Natural killer cell (primary cell): ENCODE measurements around the gene CCDC85A. TPM values are rescaled to one million over a fixed set of nuclear protein-coding genes. Genes with fewer than 3 reads are reported as not detected.

ENCODE experiments used
- ATAC-seq, 3 donors: fragments of 150-1000 bp in 2 of 3; fragments of 200-7000 bp in 1 of 3; cut with Tn5 transposase; 1 replicate in 1 of 3; 2 replicates in 2 of 3; pipeline ENCODE4 v1.10.0; 2021; ENCODE audit warnings: mild to moderate bottlenecking in 2 of 3, moderate library complexity in 2 of 3
- DNase-seq, 2 donors: peaks; one replicate each; pipeline versions ENCODE4 v3.0.0 to v3.0.0-alpha.2; 2013 to 2021; ENCODE audit warnings: mixed read lengths in 1 of 2
- H3K27ac ChIP-seq: one replicate; pipeline ENCODE4 v1.5.1; 2013; ENCODE audit warnings: mild to moderate bottlenecking, low read length
- H3K27me3 ChIP-seq: one replicate; pipeline ENCODE4 v1.6.1; 2013; ENCODE audit warnings: low read length; ENCODE audit not compliant: control insufficient read depth, insufficient read depth
- H3K36me3 ChIP-seq: one replicate; pipeline ENCODE4 v1.6.1; 2013; ENCODE audit warnings: low read length; ENCODE audit not compliant: control insufficient read depth, insufficient read depth
- H3K4me1 ChIP-seq: one replicate; pipeline ENCODE4 v1.6.1; 2013; ENCODE audit warnings: low read length; ENCODE audit not compliant: control insufficient read depth, insufficient read depth
- H3K4me3 ChIP-seq: one replicate; pipeline ENCODE4 v1.5.1; 2013; ENCODE audit warnings: low read length
- H3K9me3 ChIP-seq: one replicate; pipeline ENCODE4 v1.6.1; 2013; ENCODE audit warnings: low read length; ENCODE audit not compliant: control insufficient read depth, insufficient read depth
- H3K27ac Mint-ChIP-seq, 2 donors: one replicate each; pipeline ENCODE4 v1.8.0; 2022; ENCODE audit warnings: mild to moderate bottlenecking in 2 of 2, mixed read lengths in 2 of 2, moderate library complexity in 1 of 2
- H3K27me3 Mint-ChIP-seq, 2 donors: one replicate each; pipeline ENCODE4 v1.8.0; 2022; ENCODE audit warnings: low read depth in 2 of 2, mixed read lengths in 2 of 2
- H3K36me3 Mint-ChIP-seq: one replicate; pipeline ENCODE4 v1.8.0; 2022; ENCODE audit warnings: mixed read lengths
- H3K4me1 Mint-ChIP-seq, 2 donors: one replicate each; pipeline ENCODE4 v1.8.0; 2022; ENCODE audit warnings: mixed read lengths in 2 of 2
- H3K4me3 Mint-ChIP-seq: one replicate; pipeline ENCODE4 v1.8.0; 2022; ENCODE audit warnings: mild to moderate bottlenecking, moderate library complexity, mixed read lengths
- H3K9me3 Mint-ChIP-seq, 2 donors: one replicate each; pipeline ENCODE4 v1.8.0; 2022; ENCODE audit warnings: mixed read lengths in 2 of 2
- WGBS: methylation state at CpG from one replicate; pipeline ENCODE4 v1.1.7; 2013; ENCODE audit warnings: missing lambda C conversion rate; ENCODE audit not compliant: insufficient coverage; 5-methylcytosine and 5-hydroxymethylcytosine counted together
- intact Hi-C: fragments of 100-400 bp; cut with micrococcal nuclease; formaldehyde crosslinking; loops from one replicate; pipeline ENCODE4 v1.14.2; 2022
- total RNA-seq, 4 donors: library from RNA; stranded (reverse); fragments of 120-200 nt in 1 of 4; gene quantifications; one replicate each; pipeline versions ENCODE4 v1.2.3 to v1.2.4, GENCODE V29; 2013 to 2022
- TF ChIP-seq, protein P1 (sequence below): fragments of 200-600 bp; IDR thresholded peaks from one replicate; pipeline ENCODE4 v1.8.0; 2022; ENCODE audit warnings: antibody characterized with exemption

Gene CCDC85A
- total RNA-seq, 3 donors from 2014 or later (not counting 1 experiment from before 2014, with no cell fraction given): not detected

DNA sequence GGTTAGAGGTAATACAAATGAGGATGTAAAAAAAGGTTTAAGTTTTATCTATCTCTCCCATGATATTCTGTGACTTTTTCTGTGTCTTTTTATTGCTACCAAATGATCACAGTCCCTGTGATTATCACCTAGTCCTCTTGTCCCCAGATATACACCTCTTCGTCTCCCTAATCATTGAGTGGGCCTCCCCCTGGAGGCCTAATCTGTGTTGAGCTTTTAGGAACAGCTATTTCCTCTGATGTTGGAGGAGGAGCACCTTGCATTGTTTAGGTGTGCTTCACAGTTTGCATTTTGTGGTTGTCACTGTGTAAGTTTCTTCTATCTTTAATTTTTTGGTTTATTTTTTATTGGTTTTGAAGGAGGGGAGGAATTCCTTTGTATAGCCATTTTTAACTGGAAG, 33.3 kb downstream of the CCDC85A start:
- Mint-ChIP-seq H3K27ac (no peak overlapping the region), H3K4me3 (no peak overlapping the region), H3K4me1 (no peaks in the 10 kb centered on the region), H3K36me3 (no peaks in the 10 kb centered on the region), H3K9me3 (peaks cover 5 to 8% of the 10 kb centered on the region in 2 donors), H3K27me3 (no peaks in the 10 kb centered on the region)
- no peaks in the 10 kb centered on the region for H3K9me3 ChIP-seq
- intact Hi-C loops: no loop called here
- no peaks in the 10 kb centered on the region for H3K4me1 ChIP-seq
- no peaks in the 10 kb centered on the region for H3K27me3 ChIP-seq
- H3K36me3 ChIP-seq: no peaks in the 10 kb centered on the region
- no peak for ATAC-seq
- H3K4me3 ChIP-seq: no peak overlapping the region
- H3K27ac ChIP-seq: no peak overlapping the region
- 100% methylated on average over 1 of the region's 1 CpG for WGBS
- no peak for DNase-seq
- TF ChIP-seq, protein P1, sequence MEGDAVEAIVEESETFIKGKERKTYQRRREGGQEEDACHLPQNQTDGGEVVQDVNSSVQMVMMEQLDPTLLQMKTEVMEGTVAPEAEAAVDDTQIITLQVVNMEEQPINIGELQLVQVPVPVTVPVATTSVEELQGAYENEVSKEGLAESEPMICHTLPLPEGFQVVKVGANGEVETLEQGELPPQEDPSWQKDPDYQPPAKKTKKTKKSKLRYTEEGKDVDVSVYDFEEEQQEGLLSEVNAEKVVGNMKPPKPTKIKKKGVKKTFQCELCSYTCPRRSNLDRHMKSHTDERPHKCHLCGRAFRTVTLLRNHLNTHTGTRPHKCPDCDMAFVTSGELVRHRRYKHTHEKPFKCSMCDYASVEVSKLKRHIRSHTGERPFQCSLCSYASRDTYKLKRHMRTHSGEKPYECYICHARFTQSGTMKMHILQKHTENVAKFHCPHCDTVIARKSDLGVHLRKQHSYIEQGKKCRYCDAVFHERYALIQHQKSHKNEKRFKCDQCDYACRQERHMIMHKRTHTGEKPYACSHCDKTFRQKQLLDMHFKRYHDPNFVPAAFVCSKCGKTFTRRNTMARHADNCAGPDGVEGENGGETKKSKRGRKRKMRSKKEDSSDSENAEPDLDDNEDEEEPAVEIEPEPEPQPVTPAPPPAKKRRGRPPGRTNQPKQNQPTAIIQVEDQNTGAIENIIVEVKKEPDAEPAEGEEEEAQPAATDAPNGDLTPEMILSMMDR: no peak

DNA sequence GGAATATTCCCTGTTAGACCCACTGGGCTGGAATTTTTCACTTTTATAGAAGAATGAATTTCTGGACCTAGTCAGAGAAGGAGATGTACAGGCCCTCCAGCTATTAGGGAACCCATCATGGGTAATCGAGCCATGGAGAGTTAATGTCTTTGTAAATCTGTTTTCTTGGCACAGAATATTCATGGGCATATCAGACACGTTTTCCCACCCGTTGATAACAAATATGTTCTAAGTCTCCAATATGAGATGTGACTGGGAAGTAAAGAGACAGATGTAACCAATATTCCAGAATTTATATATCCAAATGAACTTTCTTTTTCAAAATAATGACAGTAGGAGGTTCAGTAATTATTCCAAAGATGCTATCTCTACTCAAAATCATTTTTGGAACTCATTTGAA, 38.7 kb downstream of the CCDC85A start:
- Histone ChIP-seq H3K4me1 (no peaks in the 10 kb centered on the region), H3K9me3 (no peaks in the 10 kb centered on the region), H3K4me3 (no peak overlapping the region), H3K36me3 (no peaks in the 10 kb centered on the region), H3K27me3 (no peaks in the 10 kb centered on the region), H3K27ac (no peak overlapping the region)
- intact Hi-C loops: no loop called here
- Mint-ChIP-seq H3K36me3 (no peaks in the 10 kb centered on the region), H3K27ac (no peak overlapping the region), H3K27me3 (no peaks in the 10 kb centered on the region), H3K4me1 (no peaks in the 10 kb centered on the region), H3K9me3 (peaks cover 5 to 7% of the 10 kb centered on the region in 2 donors), H3K4me3 (no peak overlapping the region)
- WGBS: 78% methylated on average over 3 of the region's 3 CpGs
- TF ChIP-seq, protein P1: no peak
- DNase-seq (no peak), ATAC-seq (no peak)

GRCh38 chr2:56224316-56224715, 40.5 kb downstream of the CCDC85A start:
- no peaks in the 10 kb centered on the region for H3K27me3 Mint-ChIP-seq
- H3K36me3 Mint-ChIP-seq: no peaks in the 10 kb centered on the region
- no peak overlapping the region for H3K27ac Mint-ChIP-seq
- Histone ChIP-seq H3K36me3 (no peaks in the 10 kb centered on the region), H3K27me3 (no peaks in the 10 kb centered on the region), H3K4me3 (no peak overlapping the region), H3K9me3 (no peaks in the 10 kb centered on the region), H3K27ac (no peak overlapping the region), H3K4me1 (no peaks in the 10 kb centered on the region)
- TF ChIP-seq, protein P1: no peak
- intact Hi-C loops: no loop called here
- H3K4me3 Mint-ChIP-seq: no peak overlapping the region
- no CpG with 5 or more reads among the region's 1 CpG for WGBS
- DNase-seq (no peak), ATAC-seq (no peak)
- peaks cover 5 to 7% of the 10 kb centered on the region in 2 donors for H3K9me3 Mint-ChIP-seq
- H3K4me1 Mint-ChIP-seq: no peaks in the 10 kb centered on the region

DNA sequence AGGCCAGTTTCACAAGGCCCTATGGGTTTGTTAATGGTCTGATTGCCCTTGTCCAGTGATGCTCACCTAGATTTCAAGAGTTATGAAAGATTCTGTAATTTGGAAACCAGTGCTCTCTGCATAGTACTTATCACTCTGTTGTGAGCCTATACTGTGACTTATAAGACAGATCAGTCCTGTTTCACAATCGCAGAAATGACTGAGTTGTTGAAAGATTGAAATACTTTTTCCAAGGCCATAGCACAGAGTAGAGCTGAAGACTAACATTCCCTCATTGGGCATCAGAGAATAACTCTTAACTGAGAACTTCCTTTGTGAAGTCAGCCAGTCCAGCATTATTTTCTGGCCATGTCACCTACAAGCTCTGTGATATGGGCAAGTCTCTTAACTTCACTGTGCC, 44.0 kb downstream of the CCDC85A start:
- Mint-ChIP-seq H3K4me3 (no peak overlapping the region), H3K27me3 (no peaks in the 10 kb centered on the region), H3K9me3 (peaks cover 12 to 15% of the 10 kb centered on the region in 2 donors), H3K36me3 (peaks cover 6% of the 10 kb centered on the region), H3K27ac (no peak overlapping the region), H3K4me1 (no peaks in the 10 kb centered on the region)
- H3K36me3 ChIP-seq: no peaks in the 10 kb centered on the region
- H3K27me3 ChIP-seq: no peaks in the 10 kb centered on the region
- H3K4me1 ChIP-seq: no peaks in the 10 kb centered on the region
- 67% methylated on average over 1 of the region's 1 CpG for WGBS
- ATAC-seq: no peak
- DNase-seq: no peak
- no peak overlapping the region for H3K4me3 ChIP-seq
- TF ChIP-seq, protein P1: no peak
- H3K9me3 ChIP-seq: no peaks in the 10 kb centered on the region
- intact Hi-C loops: no loop called here
- no peak overlapping the region for H3K27ac ChIP-seq
